Transverse colon (tissue), 4 donors: ENCODE data around the gene CCDC15.

ENCODE experiments used
- CTCF ChIP-seq, 5 experiments: fragments of 200-600 bp in 3 of 5; fragments of 450-650 bp in 2 of 5; sonication (generic) in 3 of 5; IDR thresholded peaks; 1 replicate in 2 of 5; 2 replicates in 3 of 5; pipeline ENCODE4 v1.5.1; 2016 to 2017; ENCODE audit warnings: antibody characterized with exemption in 5 of 5, inconsistent platforms in 3 of 5, mild to moderate bottlenecking in 2 of 5, moderate library complexity in 1 of 5
- EP300 ChIP-seq: sonication (generic); formaldehyde crosslinking; IDR thresholded peaks from one replicate; pipeline ENCODE4 v1.6.1; 2017; ENCODE audit warnings: antibody characterized with exemption, low read depth
- POLR2A ChIP-seq: fragments of 450-650 bp; IDR thresholded peaks from one replicate; pipeline ENCODE4 v1.6.1; 2016; ENCODE audit warnings: antibody characterized with exemption, mild to moderate bottlenecking, moderate library complexity
- POLR2AphosphoS5 ChIP-seq, 3 donors: sonication (generic); formaldehyde crosslinking; IDR thresholded peaks; one replicate each; pipeline ENCODE4 v1.6.1; 2016; ENCODE audit warnings: antibody characterized with exemption in 3 of 3

GRCh38 chr11:124937336-124937935, 16.6 kb upstream of the CCDC15 start:
- TF ChIP-seq POLR2A (no peak), CTCF (IDR thresholded peaks at IDR 0.05) (no peak), POLR2AphosphoS5 (IDR thresholded peaks at IDR 0.05) (no peak), EP300 (no peak)
